NCI-H187 (cell line): ENCODE measurements around the gene CDK12.
A peak's percentile ranks its signal among the peaks of the same experiment; 100 is the strongest.

Source experiments
- DNase-seq, 2 experiments: peaks; one replicate each; lab custom pipeline; 2025; lab: John Stamatoyannopoulos, UW

Gene CDK12

DNA sequence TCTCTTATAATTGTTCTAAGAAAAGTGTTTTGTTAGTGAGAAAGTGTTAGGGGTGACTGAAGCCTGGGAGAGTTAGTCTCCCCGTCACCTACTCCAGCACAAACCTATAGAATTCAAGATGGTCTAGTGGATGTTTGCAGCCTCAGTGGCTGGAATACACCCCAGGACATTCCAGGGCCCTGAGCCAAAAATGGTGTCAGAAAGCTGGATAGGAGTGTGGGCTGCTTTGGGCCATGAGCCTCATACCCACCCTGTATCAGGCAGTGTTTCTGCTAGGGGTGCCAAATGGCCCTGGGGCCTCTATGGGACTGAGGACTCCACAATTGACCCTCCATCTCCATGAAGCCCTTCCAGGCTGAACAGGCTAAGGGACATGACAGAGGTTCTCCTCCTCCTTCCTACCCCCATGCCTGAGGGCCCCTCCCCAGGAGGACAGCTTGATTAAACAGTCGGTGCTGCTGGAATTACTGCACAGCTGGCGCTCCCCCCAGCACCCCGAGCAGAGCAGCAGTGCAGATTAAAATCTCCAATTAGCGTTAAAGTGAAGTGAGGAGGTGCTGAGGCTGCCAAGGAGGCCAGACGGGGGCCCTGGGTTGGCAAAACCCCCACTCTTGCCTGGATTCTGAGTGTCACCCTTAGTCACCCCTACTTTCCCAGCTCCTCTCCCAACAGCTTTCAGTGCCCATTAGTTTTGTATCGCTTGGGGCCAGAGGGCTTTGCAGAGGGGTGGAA, 87.4 kb downstream of the CDK12 start:
- DNase-seq: no peak

DNA sequence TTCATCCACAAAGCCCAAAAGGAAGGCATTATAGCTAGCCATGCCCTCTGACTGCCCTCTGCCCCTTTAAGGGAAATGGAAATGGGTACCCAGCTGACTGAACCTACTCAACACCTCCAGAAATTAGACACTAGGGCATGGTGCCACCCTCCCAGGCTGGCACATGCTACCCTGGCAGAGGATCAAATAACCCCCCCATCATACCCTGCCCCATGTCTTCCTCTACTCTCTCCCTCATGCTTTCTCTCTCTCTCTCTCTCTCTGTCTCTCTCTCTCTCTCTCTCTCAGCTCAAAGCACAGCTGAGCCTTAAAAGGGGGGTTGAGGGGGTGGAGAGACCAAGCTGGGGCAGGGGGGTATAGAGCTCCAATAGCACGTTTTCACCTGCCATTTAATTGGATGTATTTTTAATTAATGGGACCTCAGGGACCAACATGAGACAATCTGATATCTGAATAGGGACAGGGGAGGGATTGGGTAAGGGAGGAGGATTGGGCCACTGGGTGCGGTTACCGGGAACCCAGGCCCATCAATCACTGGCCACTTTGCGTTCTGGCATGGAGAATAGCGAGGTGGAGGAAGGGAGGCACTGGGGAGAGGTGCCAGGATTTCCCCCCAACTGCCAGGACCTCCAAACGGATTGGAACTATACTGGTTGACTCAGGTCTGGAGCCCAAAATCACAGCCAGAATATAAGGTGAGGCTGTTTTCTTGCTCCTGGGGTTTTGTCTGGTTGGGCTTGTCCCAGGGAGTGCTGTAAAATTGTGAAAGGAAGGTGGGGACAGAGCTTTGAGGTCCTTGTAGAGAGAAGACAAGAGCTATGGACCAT, 88.7 kb downstream of the CDK12 start:
- DNase-seq: no peak

DNA sequence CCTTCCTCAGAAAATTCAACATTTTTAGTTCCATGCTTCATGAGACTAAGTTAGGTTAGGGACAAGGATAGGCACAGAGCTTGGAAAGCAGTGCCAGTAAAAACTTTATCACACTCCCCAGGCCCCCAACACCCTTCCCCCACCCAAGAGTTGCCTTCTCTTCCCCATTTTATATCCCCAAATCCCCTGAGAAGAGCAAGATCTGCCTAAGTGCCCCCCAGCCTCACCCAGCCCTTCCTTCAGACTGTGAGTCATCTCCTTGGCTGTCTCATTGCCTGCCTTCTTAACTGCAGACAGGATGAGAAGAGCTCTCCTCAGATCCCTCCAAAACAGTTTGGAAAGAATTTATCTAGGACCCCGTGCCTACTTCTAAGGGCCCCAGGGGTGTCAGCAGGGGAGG, 90.6 kb downstream of the CDK12 start:
- DNase-seq: no peak

DNA sequence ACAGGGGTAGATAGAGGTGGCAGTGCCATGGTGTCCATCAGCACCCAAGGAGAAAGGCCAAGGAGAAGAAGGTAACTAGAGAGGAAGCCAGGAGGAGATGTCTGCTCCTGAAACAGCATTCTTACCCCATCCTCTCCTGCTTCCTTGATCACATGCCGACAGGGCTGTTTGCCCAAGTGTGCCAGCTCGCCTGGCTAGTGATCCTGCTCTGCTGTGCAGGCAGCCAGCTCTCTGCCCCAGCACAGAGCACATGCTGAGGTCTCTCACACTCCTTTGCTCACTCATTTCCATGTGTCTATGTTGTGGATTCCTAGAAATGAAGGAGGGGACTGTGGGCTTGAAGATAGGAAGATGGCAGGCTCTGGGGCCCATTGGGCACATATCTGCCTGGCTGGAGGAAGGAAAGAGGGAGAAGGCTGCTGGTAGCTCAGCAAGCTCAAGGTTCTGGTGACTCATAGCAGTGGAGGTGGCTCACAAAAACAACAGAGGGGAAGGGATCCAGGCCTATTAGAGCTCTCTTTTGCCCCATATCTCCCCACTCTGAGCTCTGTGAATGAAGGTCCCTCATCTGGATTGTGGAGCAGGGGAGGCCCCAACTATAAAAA, 92.2 kb downstream of the CDK12 start:
- DNase-seq: no peak

DNA sequence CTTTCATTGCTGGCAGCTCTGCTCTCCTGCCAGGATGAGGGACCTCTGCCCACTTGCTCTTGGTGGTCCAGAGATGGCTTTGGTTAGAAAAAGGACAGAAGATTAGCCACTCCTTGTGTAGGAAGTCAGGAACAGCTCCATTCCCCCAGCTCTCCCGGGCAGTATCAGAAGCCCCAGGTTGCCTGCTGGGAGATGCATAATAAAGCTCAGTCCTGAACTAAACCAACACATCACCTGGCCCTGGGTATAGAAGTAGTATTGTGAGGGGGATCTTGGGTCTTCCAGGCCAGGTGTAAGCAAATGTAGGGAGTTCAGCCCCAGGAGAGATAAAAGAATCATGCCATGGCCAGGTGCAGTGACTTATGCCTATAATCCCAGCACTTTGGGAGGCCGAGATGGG, 94.1 kb downstream of the CDK12 start:
- DNase-seq: no peak

DNA sequence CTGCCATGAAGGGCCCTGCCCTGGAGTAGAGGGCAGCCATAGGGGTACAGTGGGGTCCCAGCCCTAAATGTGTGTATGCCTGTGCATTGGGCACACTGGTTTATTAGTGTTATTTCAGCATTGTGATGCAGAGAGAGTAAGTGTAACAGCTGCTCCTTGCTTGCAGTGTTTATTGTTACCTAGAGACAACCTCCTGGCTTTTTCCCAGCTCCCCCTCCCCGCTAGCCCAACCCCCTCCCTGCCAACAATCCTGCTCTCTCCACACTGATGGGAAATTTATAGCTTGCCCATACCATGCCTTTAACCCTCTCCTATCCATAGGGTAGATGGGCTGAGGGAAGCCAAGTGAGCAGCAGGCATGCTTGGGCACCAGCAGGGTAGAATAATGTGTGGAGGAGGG, 95.1 kb downstream of the CDK12 start:
- DNase-seq: no peak

DNA sequence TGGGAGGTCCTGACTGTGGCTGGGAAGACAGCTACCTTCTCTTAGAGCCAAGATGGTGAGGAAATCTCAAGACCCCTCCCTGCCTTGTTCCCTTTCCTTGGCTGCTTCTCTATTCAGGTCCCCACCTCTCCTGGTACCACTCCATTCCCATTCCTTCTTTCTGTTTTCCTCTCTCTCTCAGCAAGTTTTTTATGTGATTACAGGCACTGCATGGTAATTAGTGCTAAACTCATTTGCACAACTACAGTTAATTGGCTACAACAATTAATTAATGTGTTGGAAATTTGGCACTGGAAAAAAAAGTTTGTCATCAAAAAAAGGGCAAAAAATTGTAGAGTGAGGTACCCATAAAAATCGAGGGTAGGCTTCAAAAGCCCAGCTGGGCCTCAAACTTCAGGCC, 101.1 kb downstream of the CDK12 start:
- no peak for DNase-seq

DNA sequence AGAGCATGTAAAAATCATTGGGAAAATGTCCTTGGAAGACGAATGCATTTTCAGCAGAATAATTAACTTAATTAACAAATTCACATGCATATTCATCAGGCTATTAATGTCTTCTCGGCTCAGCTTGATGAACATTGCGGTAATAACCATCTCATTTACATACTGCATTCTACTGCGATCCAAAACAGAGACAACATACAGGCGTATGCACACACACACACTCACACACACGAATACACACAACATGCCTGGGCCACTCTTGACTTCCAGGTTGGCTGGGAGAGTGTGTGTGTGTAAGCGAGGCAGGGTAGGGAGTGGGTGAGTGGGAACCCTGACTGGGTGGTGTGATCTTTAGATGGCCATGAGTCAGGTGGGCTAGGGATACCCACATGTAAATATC, 101.7 kb downstream of the CDK12 start:
- DNase-seq: no peak

DNA sequence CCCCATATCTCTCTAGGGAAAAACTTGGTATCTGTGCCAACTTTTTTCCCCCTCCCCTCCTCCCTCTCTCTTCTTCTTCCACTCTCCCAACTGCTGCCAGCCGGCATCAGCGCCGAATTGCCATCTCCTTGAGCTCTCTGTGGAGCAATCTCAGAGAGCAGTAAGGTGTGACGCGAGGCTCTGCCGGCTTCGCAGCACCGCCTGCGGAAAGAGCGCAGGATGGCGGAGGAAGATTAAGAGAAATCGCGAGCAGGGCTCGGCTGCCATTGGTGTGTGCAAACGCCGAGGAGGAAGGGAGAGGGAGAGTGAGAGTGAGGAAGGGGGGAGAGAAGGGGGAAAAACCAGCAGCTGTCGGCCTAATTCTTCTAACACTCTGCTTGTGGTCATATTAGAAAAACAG, 102.2 kb downstream of the CDK12 start:
- DNase-seq: no peak

DNA sequence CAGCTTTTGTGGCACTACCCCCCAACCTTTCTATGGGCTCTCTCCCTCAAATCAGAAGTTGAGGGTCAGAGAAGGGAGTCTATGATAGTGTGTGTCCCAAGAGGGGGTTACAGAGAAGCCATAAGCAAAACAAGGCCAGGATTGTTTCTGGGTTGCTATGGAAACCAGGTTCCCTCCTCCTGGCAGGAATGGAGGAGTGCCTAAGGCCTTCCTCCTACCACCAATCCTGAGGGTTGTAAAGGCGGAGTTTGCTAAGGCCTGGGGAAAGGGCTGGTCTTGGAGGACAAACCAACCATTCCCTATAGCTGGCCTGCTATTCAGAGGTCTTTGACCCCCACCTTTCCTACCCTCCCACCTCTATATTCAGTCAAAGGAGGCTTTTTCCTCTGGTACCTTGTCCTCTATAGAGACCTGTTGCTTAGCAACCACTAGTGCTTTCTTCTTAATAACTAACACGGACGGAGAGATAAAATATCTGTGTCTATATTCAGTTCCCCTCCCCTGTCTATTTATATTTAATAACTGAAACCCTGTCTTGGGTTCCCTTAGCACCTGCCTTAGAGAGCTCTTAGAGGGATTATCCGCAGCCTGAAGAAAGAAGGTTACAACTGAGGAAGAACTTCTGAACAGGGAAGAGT, 103.0 kb downstream of the CDK12 start:
- DNase-seq: no peak

DNA sequence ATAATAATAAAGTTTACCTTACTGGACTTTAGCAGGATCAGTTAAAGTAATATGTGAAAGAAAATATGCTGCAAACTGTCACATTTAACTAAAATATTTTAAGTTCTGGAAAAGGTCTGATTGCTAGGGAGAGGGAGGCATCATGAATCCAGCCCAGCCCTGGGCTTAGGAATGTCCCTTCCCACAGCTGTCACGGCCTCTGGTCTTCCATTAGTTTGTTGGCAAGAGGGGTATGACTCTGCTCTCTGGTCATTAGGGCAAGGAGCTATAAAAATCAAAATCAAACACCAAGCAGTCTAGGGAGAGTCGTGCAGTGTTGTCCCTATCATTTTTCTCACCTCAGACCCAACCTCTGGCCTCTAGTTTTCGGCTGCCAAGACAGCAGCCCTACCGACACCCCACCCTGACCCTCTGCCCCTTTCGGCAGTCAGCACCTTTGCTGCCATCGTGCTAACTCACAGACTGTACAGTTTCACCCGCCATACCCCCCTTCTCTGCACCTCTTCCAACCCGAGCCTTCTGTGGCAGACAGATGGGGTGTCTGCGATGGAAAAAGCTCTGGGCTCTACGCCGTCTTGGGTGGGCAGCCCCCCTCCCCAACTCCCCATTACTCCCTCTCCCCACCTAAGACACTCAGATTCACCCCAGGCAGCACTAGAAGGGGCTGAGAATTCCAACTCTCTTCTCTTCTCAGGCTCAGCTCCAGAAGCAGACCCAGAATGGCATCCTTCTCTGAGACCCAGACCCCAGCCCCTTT, 105.0 kb downstream of the CDK12 start:
- DNase-seq: no peak

DNA sequence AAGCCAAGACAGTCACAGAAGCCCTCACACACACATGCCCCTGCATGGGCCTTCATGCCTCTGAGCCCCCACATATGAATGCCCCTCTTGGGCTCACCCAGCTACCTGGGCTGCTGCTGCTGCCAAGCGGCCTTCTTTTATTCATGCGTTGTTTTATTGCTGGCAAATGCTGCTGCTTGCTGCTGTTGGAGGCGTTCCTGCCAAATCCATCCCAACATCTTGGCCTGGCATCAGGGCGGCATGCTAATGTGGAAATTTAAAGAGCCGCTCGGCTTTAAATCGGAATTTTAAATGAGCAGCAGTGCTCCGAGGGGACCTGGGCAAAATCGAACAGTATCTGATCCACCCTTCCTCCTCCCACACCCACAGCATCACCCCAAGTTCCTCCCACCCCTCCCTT, 107.4 kb downstream of the CDK12 start:
- DNase-seq: no peak

DNA sequence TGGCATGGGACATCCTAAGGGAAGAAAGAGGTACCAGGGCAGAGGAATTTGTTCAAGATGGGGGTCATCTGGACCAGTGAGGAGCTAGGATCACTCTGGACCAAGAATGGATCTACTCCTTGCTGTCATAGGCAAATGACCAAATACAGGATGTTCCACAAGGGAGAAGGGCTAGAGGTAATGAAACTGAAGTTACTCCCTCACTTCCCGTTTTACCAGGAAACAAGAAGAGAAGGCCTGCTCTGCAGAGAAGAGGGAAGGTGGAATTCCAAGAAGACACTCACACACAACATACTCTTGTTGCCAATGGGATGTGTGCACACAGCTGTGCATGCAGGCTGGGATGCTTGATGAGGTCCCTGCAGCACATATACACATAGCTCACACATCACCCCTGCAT, 107.8 kb downstream of the CDK12 start:
- DNase-seq: no peak

DNA sequence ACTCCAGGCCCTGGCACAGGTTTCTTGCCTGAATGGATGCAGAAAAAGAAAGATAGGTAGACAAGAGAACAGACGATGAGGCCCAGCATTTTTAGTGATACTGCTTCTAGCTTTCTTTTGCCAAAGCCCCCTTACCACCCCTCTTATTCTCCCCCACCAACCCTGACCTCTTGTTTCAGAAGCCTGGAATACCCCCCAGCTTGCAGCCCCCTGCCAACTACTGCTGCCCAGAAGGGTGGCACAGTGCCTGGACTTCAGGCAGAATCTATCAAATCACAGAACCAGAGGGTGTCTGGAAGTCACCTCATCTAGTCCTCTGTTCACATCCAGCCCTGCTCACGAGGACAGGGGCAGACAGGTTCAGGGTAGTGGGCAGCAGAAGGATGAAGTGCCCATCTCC, 110.8 kb downstream of the CDK12 start:
- no peak for DNase-seq

DNA sequence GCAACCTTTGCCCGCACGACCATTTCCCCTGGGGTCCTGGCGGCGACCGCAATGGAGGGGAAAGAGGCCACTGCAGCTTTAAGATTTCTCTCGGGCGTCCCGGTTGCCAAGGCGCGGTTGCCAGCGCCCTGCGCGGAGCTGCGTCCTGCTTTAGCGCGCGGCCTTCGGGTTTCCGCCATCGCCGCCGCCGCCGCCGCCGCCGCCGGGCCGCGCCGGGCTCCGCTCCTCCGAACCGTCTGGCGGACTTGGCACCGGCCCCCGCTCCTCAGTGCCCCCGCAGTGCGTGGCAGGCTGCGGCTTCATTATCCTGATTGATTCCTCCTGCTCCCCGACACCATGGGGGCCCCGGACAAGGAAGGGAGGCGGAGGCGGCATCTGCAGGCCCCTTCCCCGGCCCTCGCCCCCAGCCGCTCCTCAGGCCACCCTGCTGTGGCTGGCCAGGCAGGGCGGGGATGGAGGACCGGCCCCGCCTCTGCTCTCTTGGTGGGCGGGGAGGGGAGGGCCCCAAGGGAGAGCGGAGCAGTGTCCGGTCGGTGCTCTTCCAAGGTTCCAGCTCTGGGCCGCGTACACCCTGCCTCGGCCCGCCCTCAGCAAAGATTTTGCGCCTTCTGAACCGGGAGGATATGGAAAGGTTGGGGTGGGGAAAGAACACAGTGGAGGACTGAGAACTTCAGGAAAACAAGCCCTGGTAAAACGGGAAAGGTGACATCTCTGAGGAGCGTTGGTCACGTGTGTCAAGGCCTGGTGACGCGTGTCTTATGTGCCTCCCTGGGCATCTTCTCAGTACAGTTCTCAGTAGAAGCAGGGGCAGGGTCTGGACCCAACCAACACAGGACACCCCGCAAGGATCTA, 112.4 kb downstream of the CDK12 start:
- peak; percentile 17 to 36 for DNase-seq

DNA sequence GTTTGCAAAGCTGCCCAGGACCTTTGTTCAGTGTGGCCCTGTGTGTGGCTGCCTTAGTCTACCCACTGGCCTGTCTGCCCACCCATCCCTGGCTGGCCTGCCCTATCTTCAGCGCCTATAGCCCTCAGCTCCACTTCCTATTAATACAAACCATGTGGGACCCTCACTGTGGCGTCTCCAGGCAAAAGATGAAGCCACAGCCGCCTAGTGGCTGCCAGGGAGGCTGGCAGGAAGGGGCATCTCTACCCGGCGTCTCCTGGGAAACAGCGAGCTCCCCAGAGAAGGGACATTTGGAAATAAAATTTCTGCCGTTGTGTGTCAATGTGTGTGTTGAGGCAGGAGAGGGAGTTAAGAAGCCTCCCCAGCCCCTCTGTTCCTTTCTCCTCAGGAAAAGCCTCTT, 114.9 kb downstream of the CDK12 start:
- DNase-seq: no peak

DNA sequence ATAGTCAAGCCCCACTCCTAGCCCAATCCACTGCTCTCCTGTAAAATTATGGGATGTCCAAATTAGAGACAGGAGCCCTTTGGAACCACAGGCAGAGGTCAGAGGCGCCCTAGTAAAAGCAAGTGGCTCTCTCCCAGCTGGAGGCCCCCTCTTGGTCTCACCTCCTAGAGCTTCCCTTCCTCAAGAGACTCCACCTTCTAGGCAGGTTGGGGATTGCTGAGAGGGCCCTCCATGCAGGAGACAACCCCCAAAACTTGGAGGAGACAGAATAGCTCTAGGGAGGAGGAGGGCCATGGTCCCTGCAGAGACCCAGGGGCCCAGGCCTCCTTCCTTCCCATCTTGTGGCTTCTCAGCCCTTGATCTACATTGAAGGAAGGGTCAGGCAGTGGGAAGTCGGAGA, 117.0 kb downstream of the CDK12 start:
- no peak for DNase-seq

DNA sequence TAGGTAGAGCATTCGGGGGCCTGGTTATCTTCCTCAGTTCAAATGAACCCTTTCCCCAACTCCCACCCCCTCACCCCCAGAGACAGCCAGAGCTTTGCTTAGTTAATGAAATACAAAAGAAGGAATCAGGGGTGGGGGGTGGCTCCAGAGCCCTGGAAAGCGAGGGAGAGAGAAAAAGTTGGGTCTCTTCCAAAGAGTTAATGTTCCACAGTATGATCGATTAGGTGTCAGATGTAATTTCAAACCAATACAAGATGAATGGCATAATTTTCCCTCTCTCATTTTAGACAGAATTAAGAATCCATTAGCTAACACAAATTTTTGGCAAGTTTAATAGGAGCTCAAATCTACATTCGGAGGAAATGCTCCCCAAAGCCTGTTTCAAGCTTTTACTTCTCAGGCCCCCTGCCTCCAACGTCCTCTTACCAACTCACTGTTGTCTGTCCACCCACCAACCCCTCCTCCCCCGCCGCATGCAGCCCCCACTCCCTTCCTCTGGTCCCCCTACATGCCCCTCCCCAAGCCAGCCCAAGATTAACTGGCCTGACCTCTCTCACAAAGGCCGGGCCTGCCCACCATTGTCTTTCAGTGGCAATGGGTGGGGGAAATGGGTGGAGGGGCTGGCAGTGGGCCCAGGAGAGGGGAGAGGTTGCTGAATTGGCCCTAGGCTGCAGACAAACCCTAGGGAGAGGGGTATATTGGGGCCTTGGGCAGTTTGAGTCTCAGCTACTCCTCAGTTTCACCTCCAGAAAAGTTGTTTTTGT, 118.2 kb downstream of the CDK12 start:
- DNase-seq: no peak

DNA sequence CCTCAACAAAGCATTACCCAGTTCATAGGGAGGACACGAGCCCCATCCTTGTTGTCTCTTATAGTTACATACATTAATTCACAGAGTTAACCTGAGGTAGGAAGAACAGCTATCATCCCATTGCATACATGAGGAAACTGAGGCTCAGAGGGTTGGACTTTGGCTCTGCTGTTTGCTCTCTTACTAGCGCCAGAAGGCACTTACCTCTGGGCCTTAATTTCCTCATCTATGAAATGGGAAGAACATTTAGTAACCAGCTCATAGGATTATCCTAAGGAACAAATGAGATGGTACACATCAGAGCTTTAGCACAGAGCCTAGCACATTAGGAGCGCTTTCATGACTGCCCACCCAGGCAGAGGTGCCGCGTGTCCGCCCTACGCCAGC, 118.8 kb downstream of the CDK12 start:
- DNase-seq: no peak

DNA sequence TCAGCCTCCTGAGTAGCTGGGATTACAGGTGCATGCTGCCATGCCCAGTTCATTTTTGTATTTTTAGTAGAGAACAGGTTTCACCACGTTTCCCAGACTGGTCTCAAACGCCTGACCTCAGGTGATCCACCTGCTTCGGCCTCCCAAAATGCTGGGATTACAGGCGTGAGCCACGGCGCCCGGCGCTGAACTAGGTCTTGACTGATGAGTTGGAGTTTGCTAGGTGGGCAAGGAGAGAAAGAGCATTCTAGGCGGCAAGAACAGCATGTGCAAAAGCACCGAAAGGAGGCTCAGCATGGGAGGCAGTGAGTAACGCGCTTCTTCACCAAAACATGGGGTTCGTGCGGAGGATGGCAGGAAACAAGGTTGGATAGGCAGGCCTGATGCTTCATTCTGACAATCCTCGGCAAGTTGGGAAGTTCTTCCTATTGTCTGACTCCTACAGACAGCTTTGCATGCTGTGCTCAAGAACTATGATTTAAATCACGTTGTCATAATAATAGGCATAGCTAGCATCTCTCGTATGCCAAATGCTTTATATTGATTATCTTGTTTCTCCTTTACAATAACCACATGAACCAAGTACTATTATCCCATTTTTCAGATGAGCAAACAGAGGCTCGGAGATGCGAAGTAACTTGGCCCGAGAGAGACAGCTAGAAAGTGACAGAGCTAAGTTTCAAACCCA, 119.9 kb downstream of the CDK12 start:
- DNase-seq: no peak
